Measurements from ENCODE around the gene BTBD9. TPM values are rescaled to one million over a fixed set of nuclear protein-coding genes. Genes with fewer than 3 reads are reported as not detected.

The BTBD9 gene
- total RNA-seq, 2 donors from 2014 or later: 15.3 to 23.6 TPM

DNA sequence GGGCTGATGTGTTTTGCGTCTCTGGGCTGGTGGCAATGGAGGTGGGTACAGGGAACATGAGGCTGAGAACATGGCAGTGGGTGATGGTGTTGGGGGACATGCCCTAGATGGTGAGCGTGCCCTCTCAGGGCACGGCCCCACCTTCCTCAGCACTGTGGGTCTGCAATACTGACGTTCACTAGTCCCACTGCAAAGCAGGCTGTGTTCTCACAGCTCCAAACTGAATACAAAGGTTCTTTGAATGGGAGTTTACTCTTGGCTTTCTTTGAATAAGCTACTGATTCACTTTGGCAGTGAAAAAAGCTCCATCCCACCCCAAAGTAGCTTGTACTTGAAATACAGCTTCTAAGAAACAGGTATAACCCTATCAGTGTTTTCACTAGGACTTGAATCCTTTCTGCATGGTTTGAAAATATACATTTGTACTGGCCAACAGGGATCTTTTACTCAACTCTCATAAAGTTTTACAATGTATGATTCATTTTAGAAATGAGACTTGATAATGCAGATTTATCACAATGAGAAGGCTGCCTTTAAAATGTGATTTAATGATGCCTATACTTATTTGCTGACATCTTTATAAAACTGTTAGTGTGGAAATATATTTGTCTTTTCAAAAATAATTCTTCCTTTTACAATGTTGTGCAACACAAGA, 419.5 kb downstream of the BTBD9 start:
- intact Hi-C loops (cut with DNase I): no loop called here
- DNase-seq: no peak
- Histone ChIP-seq H3K4me1 (no peaks in the 10 kb centered on the region), H3K27ac (no peak overlapping the region), H3K27me3 (no peaks in the 10 kb centered on the region), H3K4me3 (no peak overlapping the region), H3K9me3 (no peaks in the 10 kb centered on the region), H3K36me3 (no peaks in the 10 kb centered on the region), H3K9ac (ENCODE audit: low read depth in 2 of 2, low read length in 2 of 2) (no peak overlapping the region)
- TF ChIP-seq, protein P1, sequence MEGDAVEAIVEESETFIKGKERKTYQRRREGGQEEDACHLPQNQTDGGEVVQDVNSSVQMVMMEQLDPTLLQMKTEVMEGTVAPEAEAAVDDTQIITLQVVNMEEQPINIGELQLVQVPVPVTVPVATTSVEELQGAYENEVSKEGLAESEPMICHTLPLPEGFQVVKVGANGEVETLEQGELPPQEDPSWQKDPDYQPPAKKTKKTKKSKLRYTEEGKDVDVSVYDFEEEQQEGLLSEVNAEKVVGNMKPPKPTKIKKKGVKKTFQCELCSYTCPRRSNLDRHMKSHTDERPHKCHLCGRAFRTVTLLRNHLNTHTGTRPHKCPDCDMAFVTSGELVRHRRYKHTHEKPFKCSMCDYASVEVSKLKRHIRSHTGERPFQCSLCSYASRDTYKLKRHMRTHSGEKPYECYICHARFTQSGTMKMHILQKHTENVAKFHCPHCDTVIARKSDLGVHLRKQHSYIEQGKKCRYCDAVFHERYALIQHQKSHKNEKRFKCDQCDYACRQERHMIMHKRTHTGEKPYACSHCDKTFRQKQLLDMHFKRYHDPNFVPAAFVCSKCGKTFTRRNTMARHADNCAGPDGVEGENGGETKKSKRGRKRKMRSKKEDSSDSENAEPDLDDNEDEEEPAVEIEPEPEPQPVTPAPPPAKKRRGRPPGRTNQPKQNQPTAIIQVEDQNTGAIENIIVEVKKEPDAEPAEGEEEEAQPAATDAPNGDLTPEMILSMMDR (IDR thresholded peaks at IDR 0.05): no peak

DNA sequence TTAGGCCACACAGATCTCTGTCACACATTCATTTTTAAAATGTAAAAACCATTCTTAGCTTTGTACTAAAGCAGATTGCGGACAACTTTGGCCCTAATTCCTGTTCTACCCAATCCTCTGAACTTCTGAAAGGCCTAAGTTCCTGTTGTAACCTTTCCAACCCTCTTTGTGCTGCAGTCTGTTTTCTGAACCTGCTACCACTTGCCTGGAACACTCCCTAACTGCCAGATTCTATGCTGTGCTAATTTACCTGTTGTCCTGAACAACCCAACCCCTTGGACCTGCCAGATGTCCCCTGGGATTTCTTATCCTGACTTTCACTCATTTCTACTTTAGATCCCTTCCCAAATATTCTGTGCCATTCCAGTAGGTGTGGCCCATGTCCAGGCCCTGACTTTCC, 421.5 kb downstream of the BTBD9 start:
- H3K4me1 ChIP-seq: no peaks in the 10 kb centered on the region
- intact Hi-C loops (cut with DNase I): no loop called here
- no peaks in the 10 kb centered on the region for H3K9me3 ChIP-seq
- DNase-seq: no peak
- TF ChIP-seq, protein P1 (IDR thresholded peaks at IDR 0.05): no peak
- H3K27me3 ChIP-seq: no peaks in the 10 kb centered on the region
- H3K4me3 ChIP-seq: no peak overlapping the region
- no peaks in the 10 kb centered on the region for H3K36me3 ChIP-seq
- H3K9ac ChIP-seq (ENCODE audit: low read depth in 2 of 2, low read length in 2 of 2): no peak overlapping the region
- H3K27ac ChIP-seq: no peak overlapping the region

DNA sequence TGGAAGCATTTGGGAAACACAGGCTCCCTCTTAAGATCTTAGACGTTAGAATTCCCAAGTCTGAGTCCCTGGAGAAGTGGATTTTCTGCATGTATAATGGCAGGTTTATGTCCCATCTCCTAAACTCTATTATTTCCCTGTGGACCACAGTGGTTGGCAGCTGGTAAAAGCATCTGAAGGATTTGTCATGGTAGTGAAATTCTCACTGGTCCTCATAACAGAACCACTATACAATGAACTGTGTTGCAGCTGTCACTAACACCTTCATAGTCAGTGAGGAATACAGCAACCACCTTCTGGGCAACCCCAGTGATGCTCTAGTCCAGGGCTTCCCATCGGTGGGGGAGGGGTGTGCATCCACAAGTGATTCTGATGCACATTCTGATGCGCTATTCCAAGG, 423.3 kb downstream of the BTBD9 start:
- Histone ChIP-seq H3K9ac (ENCODE audit: low read depth in 2 of 2, low read length in 2 of 2) (no peak overlapping the region), H3K27me3 (no peaks in the 10 kb centered on the region), H3K4me1 (no peaks in the 10 kb centered on the region), H3K4me3 (no peak overlapping the region), H3K27ac (no peak overlapping the region), H3K36me3 (no peaks in the 10 kb centered on the region), H3K9me3 (no peaks in the 10 kb centered on the region)
- TF ChIP-seq, protein P1 (IDR thresholded peaks at IDR 0.05): no peak
- no peak for DNase-seq
- intact Hi-C loops (cut with DNase I): no loop called here

DNA sequence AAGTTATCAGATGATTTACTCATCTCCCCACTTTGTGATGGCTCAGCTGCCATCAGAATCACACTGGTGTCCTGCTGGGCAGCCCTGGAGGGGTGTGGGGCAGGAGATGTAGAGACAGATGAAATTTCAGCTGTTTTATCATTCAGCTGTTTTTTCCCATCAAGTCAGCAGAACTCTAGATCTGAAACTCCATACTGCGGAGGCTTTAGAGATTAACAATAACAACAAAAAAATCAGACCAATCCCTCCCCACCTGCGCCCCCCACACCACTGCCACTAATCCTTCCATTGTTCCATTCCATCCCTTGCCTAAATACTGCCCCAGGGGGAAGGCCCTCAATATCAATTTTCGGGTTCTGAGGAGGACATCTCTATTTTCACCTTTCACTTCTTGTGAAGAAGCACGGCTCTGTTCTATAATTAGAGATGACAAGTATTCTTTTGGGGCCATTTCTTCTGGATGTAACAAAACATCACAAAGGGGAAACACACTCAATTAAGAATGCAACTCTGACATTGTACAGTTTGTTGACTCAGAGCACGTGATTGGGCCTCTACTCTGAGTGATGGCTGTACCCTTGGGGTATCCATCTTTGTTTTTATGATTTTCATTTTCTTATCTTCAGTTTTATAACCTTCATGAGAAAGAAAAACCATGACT, 423.9 kb downstream of the BTBD9 start:
- Histone ChIP-seq H3K36me3 (no peaks in the 10 kb centered on the region), H3K9me3 (no peaks in the 10 kb centered on the region), H3K4me3 (no peak overlapping the region), H3K9ac (ENCODE audit: low read depth in 2 of 2, low read length in 2 of 2) (no peak overlapping the region), H3K27me3 (no peaks in the 10 kb centered on the region), H3K4me1 (no peaks in the 10 kb centered on the region), H3K27ac (no peak overlapping the region)
- no peak for DNase-seq
- TF ChIP-seq, protein P1 (IDR thresholded peaks at IDR 0.05): no peak
- intact Hi-C loops (cut with DNase I): no loop called here

DNA sequence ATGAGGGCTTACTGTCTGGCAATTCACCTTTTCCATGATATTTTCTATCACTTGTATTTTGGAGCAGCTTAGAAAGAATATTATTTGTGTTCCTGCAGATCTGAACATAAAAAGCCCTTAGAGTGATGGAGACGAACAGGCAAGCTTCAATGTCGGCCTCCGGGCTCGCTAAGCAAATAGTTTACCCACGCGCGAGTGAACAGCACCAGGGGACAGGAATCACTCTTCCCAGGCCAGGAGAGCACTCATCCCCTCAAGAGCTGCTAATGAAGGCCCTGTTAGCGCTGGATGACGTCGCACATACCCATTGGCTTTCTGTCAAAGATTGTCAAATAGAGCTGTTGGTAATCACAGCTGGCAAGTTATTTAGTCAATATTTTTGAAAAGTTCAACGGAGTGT, 424.5 kb downstream of the BTBD9 start:
- Histone ChIP-seq H3K27me3 (no peaks in the 10 kb centered on the region), H3K9me3 (no peaks in the 10 kb centered on the region), H3K4me3 (no peak overlapping the region), H3K4me1 (no peaks in the 10 kb centered on the region), H3K36me3 (no peaks in the 10 kb centered on the region), H3K27ac (no peak overlapping the region), H3K9ac (ENCODE audit: low read depth in 2 of 2, low read length in 2 of 2) (no peak overlapping the region)
- TF ChIP-seq, protein P1 (IDR thresholded peaks at IDR 0.05): no peak
- intact Hi-C loops (cut with DNase I): no loop called here
- no peak for DNase-seq

All from colonic mucosa (tissue), 4 donors.